ENCODE measurements around the gene IL1R2.

DNA sequence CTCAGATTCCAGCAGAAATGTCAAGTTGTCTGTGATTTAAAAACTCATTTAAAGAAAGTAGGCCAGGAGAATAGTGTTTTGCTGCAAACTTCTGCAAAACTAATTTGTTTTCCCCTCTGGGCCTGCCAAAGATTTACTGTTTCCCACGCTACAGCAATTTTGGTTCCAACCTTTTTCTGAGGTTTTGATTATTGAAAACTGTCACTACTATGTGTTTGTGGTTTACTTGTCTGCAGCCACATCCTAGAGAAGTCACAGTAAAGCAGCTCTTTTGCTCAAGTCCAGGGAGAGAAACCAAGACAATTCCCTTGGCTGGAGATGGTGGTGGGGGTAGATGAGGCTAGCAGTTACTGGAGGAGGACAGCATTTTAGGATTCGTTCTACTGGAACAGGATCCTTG lies 12.8 kb downstream of the IL1R2 start:
- TF ChIP-seq POLR2A (IDR thresholded peaks at IDR 0.05; ENCODE audit: low read depth, low read length) (no peak), TAF1 (IDR thresholded peaks at IDR 0.05; ENCODE audit: low read depth, low read length) (no peak), POLR2AphosphoS5 (IDR thresholded peaks at IDR 0.05; ENCODE audit: low read depth, low read length) (no peak), SPI1 (IDR thresholded peaks at IDR 0.05; ENCODE audit: low read depth, low read length) (no peak), PAX5 (IDR thresholded peaks at IDR 0.05; ENCODE audit: insufficient read depth, low read length, severe bottlenecking) (no peak)
